Measurements from ENCODE around the gene NDUFS2.

The NDUFS2 gene

DNA sequence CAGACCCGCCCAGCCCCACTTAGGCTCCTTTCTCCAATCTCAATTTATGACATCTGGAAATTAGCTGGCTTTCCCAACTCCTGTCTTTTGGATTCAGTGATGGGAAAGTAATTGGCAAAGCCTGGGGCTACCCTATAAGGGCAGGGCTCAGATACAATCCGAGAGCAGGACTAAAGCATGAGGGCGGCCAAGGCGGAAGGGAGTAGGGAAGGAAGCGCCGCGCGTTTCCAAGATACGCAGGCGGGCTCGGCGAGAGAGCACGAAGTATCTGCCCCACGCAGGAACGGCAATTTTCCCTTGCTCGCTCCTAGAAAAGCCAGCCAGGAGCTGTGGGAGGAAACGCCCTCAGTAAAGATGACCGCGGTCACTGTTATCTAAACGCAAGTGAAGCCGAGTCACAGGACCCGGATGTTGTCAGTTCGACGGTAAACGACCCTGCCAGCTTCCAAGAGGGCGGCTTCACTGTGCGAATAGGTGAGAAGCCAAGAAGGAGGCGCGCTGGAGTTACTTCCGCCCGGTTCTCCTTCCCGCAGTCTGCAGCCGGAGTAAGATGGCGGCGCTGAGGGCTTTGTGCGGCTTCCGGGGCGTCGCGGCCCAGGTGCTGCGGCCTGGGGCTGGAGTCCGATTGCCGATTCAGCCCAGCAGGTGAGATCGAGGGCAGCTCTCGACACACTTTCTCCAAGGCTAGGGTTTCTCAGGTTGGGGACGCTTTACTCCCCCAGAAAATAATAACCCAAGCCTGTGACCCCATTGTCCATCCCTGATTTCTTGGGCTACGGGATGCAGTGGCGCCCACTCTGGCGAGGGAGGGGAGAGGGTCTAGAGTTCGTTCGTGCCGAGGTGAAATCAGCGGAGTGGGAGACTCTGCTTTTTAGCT is at the start of gene NDUFS2:
NDUFS2 (plus strand) TSS at position 532 of the 877 bp plus-strand sequence; CDS start at position 551, 19 bp downstream.
- DNase-seq (ENCODE audit: low read depth in 2 of 2): peak; percentile 82 to 90

GRCh38 chr1:161153176-161153575 is 49.0 kb upstream of the NDUFS2 start:
- no peak for DNase-seq (ENCODE audit: low read depth in 2 of 2)

DNA sequence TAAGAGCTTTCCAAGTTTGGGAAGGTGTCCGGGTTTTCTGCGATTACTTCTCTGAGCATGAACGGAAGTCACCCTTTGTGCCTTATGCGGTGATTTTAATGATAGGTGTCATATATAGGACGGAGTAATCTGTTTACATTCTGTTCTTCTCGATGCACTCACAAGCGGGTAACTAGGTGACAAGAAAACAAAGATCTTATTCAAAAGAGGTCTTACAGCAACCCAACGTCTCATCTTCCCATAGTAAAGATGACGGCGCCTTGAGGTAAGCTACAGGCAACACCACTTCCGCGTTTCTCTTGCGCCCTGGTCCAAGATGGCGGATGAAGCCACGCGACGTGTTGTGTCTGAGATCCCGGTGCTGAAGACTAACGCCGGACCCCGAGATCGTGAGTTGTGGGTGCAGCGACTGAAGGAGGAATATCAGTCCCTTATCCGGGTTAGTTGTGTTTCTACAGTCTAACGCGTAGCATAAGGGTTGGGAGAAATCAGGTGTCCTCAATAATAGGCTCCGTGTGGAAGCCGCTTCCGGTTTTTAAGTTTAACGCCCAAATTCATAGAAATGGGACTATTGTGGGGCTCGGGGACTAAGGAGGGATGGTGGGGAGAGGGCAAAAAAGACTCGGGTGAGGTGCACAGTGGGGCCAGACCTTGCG is 48.4 kb upstream of the NDUFS2 start, which contains the start of gene UFC1:
UFC1 (plus strand) TSS at position 297 of the 656 bp plus-strand sequence; CDS start at position 317, 20 bp downstream.
- peak; percentile 56 to 67 for DNase-seq (ENCODE audit: low read depth in 2 of 2)

DNA sequence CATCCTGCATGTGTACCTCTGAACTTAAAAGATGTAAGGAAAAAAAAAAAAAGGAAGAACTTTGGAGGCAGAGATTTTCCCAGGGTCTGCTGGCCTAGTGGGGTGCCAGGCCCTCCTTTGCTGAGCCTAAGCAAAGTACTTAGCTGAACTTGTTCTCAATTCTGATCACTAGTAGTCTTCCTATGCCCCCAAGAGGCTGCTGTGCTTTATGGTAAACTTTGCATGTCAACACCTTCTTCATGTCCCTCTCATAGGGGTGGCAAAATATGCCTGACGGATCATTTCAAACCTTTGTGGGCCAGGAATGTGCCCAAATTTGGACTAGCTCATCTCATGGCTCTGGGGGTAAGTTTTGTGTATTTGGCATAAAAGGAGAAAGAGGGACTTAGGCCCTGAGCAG is 44.3 kb upstream of the NDUFS2 start:
- no peak for DNase-seq (ENCODE audit: low read depth in 2 of 2)

- no peak for DNase-seq (ENCODE audit: low read depth in 2 of 2)
These were observed 43.7 kb upstream of the NDUFS2 start for GRCh38 chr1:161158316-161159010.

DNA sequence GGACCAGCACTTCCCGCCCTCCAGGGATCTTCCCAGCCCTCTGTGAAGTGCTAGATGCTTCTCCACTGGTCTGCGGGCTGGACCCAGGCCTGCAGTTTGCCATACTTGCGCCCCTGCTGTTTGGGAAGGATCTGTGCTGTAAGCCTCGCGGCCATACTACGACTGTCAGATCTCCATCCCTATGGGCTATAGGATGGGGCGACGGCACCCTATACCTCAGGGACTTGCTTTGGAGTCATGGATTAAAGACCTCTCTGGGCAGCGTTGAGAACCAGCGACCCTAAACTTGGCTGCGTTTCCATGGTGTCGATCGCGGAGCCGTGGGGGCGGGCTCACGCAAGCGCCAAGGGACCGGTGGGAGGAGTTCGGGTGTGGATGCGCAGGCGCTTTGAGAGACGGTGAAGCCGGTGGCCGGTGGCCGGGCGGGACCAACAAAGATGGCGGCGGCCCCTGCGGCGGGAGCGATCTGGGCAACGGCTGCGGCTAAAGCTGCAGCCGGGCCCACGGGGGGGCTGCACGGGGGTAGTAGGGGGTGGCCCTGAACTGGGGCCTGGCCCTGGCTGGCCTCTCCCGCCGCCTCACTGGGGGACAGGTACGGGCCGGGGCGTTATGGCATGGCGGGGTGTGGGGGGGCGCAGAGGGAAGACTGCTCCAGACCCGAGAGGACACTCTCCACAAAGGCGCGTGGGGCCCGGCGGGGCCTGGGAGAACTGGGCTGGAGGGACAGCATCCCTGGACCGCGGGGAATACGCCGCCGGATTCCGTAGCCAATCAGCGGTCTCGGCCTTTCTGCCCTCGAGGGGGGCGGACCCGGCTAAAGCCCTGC is 42.9 kb upstream of the NDUFS2 start, which contains the start of gene USP21:
USP21 (plus strand) TSS at position 414 of the 826 bp plus-strand sequence. CDS start 1,141 bp downstream, outside the sequence.
- DNase-seq (ENCODE audit: low read depth in 2 of 2): peak; percentile 85 to 87

- DNase-seq (ENCODE audit: low read depth in 2 of 2): no peak
These were observed 42.3 kb upstream of the NDUFS2 start for GRCh38 chr1:161159913-161160243.

- DNase-seq (ENCODE audit: low read depth in 2 of 2): no peak
These were observed 41.5 kb upstream of the NDUFS2 start for GRCh38 chr1:161160671-161161145.

DNA sequence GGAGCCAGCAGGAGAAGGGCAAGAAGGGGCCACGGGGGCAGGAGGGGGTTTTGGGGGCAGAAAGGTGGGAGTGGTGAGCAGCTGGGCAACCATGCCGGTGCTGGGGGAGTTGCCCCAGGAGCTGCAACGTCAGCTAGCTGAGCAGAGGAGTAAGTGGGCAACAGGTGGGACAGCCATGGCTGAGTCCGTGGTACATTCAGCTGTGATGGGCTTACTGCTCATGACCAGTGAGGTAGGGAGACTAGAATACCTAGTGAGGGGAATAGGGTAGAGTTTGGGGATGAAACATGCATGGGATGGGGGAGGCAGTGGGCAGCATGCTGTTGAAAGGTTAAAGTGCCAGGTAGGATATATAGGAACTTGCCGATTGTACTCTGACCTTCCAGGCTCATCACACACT is 40.5 kb upstream of the NDUFS2 start:
- DNase-seq (ENCODE audit: low read depth in 2 of 2): no peak

- no peak for DNase-seq (ENCODE audit: low read depth in 2 of 2)
These were observed 40.1 kb upstream of the NDUFS2 start for GRCh38 chr1:161162052-161162451.

GRCh38 chr1:161162806-161163205 is 39.4 kb upstream of the NDUFS2 start:
- no peak for DNase-seq (ENCODE audit: low read depth in 2 of 2)

GRCh38 chr1:161163793-161164192 is 38.4 kb upstream of the NDUFS2 start:
- no peak for DNase-seq (ENCODE audit: low read depth in 2 of 2)

DNA sequence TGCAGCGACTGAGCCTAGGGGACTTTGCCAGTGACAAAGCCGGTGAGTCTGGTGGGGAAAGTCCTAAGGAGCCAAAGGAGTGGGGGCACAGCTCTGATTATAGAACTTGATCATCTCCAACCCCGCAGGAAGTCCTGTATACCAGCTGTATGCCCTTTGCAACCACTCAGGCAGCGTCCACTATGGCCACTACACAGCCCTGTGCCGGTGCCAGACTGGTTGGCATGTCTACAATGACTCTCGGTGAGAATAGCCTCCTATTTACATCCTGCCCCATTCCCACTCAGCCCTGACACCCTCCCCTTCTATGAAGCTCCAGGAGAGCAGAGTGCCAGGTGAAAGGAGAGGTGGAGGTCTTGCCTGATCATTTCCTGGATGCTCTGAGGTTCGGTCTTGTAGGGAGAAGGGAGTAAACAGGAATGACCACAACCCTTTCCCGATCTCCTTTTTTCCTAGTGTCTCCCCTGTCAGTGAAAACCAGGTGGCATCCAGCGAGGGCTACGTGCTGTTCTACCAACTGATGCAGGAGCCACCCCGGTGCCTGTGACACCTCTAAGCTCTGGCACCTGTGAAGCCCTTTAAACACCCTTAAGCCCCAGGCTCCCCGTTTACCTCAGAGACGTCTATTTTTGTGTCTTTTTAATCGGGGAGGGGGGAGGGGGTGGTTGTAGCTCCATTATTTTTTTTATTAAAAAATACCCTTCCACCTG is 37.1 kb upstream of the NDUFS2 start:
- DNase-seq (ENCODE audit: low read depth in 2 of 2): no peak

- peak; percentile 79 to 83 for DNase-seq (ENCODE audit: low read depth in 2 of 2)
These were observed 36.2 kb upstream of the NDUFS2 start, which contains the start of gene PPOX for GRCh38 chr1:161165742-161166668. PPOX (plus strand) TSS chr1:161166426; CDS start chr1:161166848, 422 bp downstream.

GRCh38 chr1:161166669-161167548 is 35.3 kb upstream of the NDUFS2 start:
- DNase-seq (ENCODE audit: low read depth in 2 of 2): no peak

- DNase-seq (ENCODE audit: low read depth in 2 of 2): no peak
These were observed 33.3 kb upstream of the NDUFS2 start for GRCh38 chr1:161168906-161169305.

- no peak for DNase-seq (ENCODE audit: low read depth in 2 of 2)
These were observed 31.0 kb upstream of the NDUFS2 start for GRCh38 chr1:161171191-161171590.

- DNase-seq (ENCODE audit: low read depth in 2 of 2): no peak
These were observed 30.5 kb upstream of the NDUFS2 start for GRCh38 chr1:161171696-161172095.
